MM.1S (cell line): ENCODE measurements around the gene HMG20A.

Source experiments
- DNase-seq: peaks from one replicate; pipeline ENCODE4 v3.0.0-alpha.2; 2015
- H2AFZ ChIP-seq: fragments of 300-600 bp; sonication (generic); 2 replicates; pipeline ENCODE4 v1.6.0; 2016; ENCODE audit warnings: antibody characterized with exemption, low read length
- H3F3A ChIP-seq: fragments of 300-600 bp; sonication (generic); 2 replicates; pipeline ENCODE4 v1.6.1; 2016; ENCODE audit warnings: mild to moderate bottlenecking, antibody characterized with exemption, low read length, moderate library complexity, mixed read lengths; ENCODE audit not compliant: insufficient read depth
- H3K27ac ChIP-seq: fragments of 300-600 bp; sonication (generic); 2 replicates; pipeline ENCODE4 v1.5.1; 2016; ENCODE audit warnings: mild to moderate bottlenecking, low read length
- H3K27me3 ChIP-seq: fragments of 300-600 bp; sonication (generic); replicated peaks from 2 replicates; pipeline ENCODE4 v1.6.0; 2016; ENCODE audit warnings: low read length; ENCODE audit not compliant: insufficient read depth
- H3K36me3 ChIP-seq: fragments of 300-600 bp; sonication (generic); replicated peaks from 2 replicates; pipeline ENCODE4 v1.6.1; 2016; ENCODE audit warnings: mild to moderate bottlenecking, low read length, mixed read lengths; ENCODE audit not compliant: insufficient read depth
- H3K4me1 ChIP-seq: fragments of 300-600 bp; sonication (generic); 2 replicates; pipeline ENCODE4 v1.6.1; 2016; ENCODE audit warnings: low read length, mixed read lengths
- H3K4me2 ChIP-seq: fragments of 300-600 bp; sonication (generic); 2 replicates; pipeline ENCODE4 v1.6.0; 2016; ENCODE audit warnings: low read depth, low read length
- H3K4me3 ChIP-seq: fragments of 300-600 bp; sonication (generic); 2 replicates; pipeline ENCODE4 v1.5.1; 2016; ENCODE audit warnings: low read length, mixed read lengths
- H3K79me2 ChIP-seq: fragments of 300-600 bp; sonication (generic); 2 replicates; pipeline ENCODE4 v1.6.1; 2016; ENCODE audit warnings: mixed run types, low read length, mixed read lengths
- H3K9ac ChIP-seq: fragments of 300-600 bp; sonication (generic); 2 replicates; pipeline ENCODE4 v1.6.1; 2016; ENCODE audit warnings: low read length, mixed read lengths
- H3K9me2 ChIP-seq: fragments of 300-600 bp; sonication (generic); replicated peaks from 2 replicates; pipeline ENCODE4 v1.6.1; 2016; ENCODE audit warnings: mild to moderate bottlenecking, low read length, mixed read lengths; ENCODE audit not compliant: insufficient read depth
- H3K9me3 ChIP-seq: fragments of 300-600 bp; sonication (generic); replicated peaks from 2 replicates; pipeline ENCODE4 v1.6.1; 2016; ENCODE audit warnings: mild to moderate bottlenecking, low read length, mixed read lengths; ENCODE audit not compliant: insufficient read depth
- H4K20me1 ChIP-seq: fragments of 300-600 bp; sonication (generic); 2 replicates; pipeline ENCODE4 v1.6.1; 2016; ENCODE audit warnings: mild to moderate bottlenecking, low read length, moderate library complexity, mixed read lengths; ENCODE audit not compliant: insufficient read depth
- CTCF ChIP-seq: fragments of 300-600 bp; sonication (generic); IDR thresholded peaks from 2 replicates; pipeline ENCODE4 v1.5.1; 2016; ENCODE audit warnings: antibody characterized with exemption, low read length, mixed read lengths
- EZH2 ChIP-seq: fragments of 300-600 bp; sonication (generic); optimal IDR thresholded peaks from 2 replicates; pipeline ENCODE3; 2017; ENCODE audit warnings: low read depth, mild to moderate bottlenecking, antibody characterized with exemption, low read length, mixed read lengths
- EZH2phosphoT487 ChIP-seq: fragments of 300-600 bp; sonication (generic); IDR thresholded peaks from 2 replicates; pipeline ENCODE4 v1.6.1; 2018; ENCODE audit warnings: antibody characterized with exemption, low read length

HMG20A gene

GRCh38 chr15:77375133-77375532 lies 45.6 kb upstream of the HMG20A start:
- TF ChIP-seq CTCF: no peak
- TF ChIP-seq EZH2: no peak
- TF ChIP-seq EZH2phosphoT487: no peak
- no peak overlapping the region for H3K27ac ChIP-seq

GRCh38 chr15:77376770-77377169 lies 43.9 kb upstream of the HMG20A start:
- TF ChIP-seq EZH2: no peak
- no peak for TF ChIP-seq CTCF
- TF ChIP-seq EZH2phosphoT487: no peak
- no peak overlapping the region for H3K4me2 ChIP-seq
- peaks cover 41% of the 10 kb centered on the region for H3K79me2 ChIP-seq

More at GRCh38 chr15:77375133-77375532, 45.6 kb upstream of the HMG20A start:
- H3F3A ChIP-seq: no peaks in the 10 kb centered on the region
- H3K4me2 ChIP-seq: no peak overlapping the region
- no peaks in the 10 kb centered on the region for H3K4me1 ChIP-seq
- H3K27me3 ChIP-seq: no peaks in the 10 kb centered on the region
- H3K9ac ChIP-seq: no peak overlapping the region
- no peaks in the 10 kb centered on the region for H3K9me2 ChIP-seq
- DNase-seq: no peak
- H3K9me3 ChIP-seq: no peaks in the 10 kb centered on the region
- no peak overlapping the region for H2AFZ ChIP-seq
- no peaks in the 10 kb centered on the region for H3K36me3 ChIP-seq
- peaks cover 36% of the 10 kb centered on the region for H3K79me2 ChIP-seq
- H4K20me1 ChIP-seq: no peaks in the 10 kb centered on the region
- H3K4me3 ChIP-seq: no peak overlapping the region

GRCh38 chr15:77380033-77380432 lies 40.7 kb upstream of the HMG20A start:
- Histone ChIP-seq H3K4me1 (no peaks in the 10 kb centered on the region), H4K20me1 (no peaks in the 10 kb centered on the region), H2AFZ (no peak overlapping the region), H3K27ac (no peak overlapping the region), H3K9me2 (no peaks in the 10 kb centered on the region), H3K79me2 (peaks cover 47% of the 10 kb centered on the region), H3K4me2 (no peak overlapping the region), H3K27me3 (no peaks in the 10 kb centered on the region), H3K9me3 (no peaks in the 10 kb centered on the region), H3K36me3 (no peaks in the 10 kb centered on the region), H3F3A (no peaks in the 10 kb centered on the region), H3K9ac (no peak overlapping the region), H3K4me3 (no peak overlapping the region)
- DNase-seq: no peak
- TF ChIP-seq CTCF (no peak), EZH2 (no peak), EZH2phosphoT487 (no peak)

More at GRCh38 chr15:77376770-77377169, 43.9 kb upstream of the HMG20A start:
- no peak for DNase-seq
- Histone ChIP-seq H3K27ac (no peak overlapping the region), H3K27me3 (no peaks in the 10 kb centered on the region), H3K4me3 (no peak overlapping the region), H3K9ac (no peak overlapping the region), H2AFZ (no peak overlapping the region), H3K4me1 (no peaks in the 10 kb centered on the region), H3K9me3 (no peaks in the 10 kb centered on the region), H4K20me1 (no peaks in the 10 kb centered on the region), H3F3A (no peaks in the 10 kb centered on the region), H3K36me3 (no peaks in the 10 kb centered on the region), H3K9me2 (no peaks in the 10 kb centered on the region)
